SK-N-SH treated with all-trans-retinoic acid at 6 μM for 48 hours (cell line): ENCODE results near the gene ATP8A1.

Experiments used
- ATAC-seq: fragments of 200-7000 bp; cut with Tn5 transposase; 3 replicates; pipeline ENCODE4 v1.9.1; 2020; ENCODE audit warnings: mild to moderate bottlenecking, moderate library complexity
- ARNTL ChIP-seq: fragments of 450-650 bp; formaldehyde crosslinking; IDR thresholded peaks from 2 replicates; pipeline ENCODE4 v1.5.0; 2020; ENCODE audit warnings: low read depth, mild to moderate bottlenecking, moderate library complexity, borderline replicate concordance
- BACH2 ChIP-seq: fragments of 250-450 bp; sonication (Bioruptor Pico); IDR thresholded peaks from 2 replicates; pipeline ENCODE4 v1.9.0; 2021; ENCODE audit warnings: mild to moderate bottlenecking, borderline replicate concordance
- CSDC2 ChIP-seq: fragments of 250-450 bp; sonication (Bioruptor Pico); IDR thresholded peaks from 2 replicates; pipeline ENCODE4 v1.5.0; 2020; ENCODE audit warnings: mild to moderate bottlenecking, moderate library complexity
- ISL1 ChIP-seq: fragments of 250-450 bp; sonication (Bioruptor Pico); IDR thresholded peaks from 2 replicates; pipeline ENCODE4 v2.1.2; 2022; ENCODE audit warnings: mild to moderate bottlenecking, moderate library complexity
- OSR1 ChIP-seq: fragments of 250-450 bp; sonication (Bioruptor Pico); IDR thresholded peaks from 2 replicates; pipeline ENCODE4 v1.8.0; 2022; ENCODE audit warnings: moderate library complexity, mild to moderate bottlenecking, inconsistent platforms
- PPARA ChIP-seq: fragments of 250-450 bp; sonication (Bioruptor Pico); IDR thresholded peaks from 2 replicates; pipeline ENCODE4 v1.5.0; 2020; ENCODE audit warnings: mild to moderate bottlenecking, borderline replicate concordance
- RARB ChIP-seq: fragments of 250-450 bp; sonication (Bioruptor Pico); IDR thresholded peaks from 2 replicates; pipeline ENCODE4 v1.8.0; 2021; ENCODE audit warnings: mild to moderate bottlenecking, moderate library complexity
- SNAI2 ChIP-seq: fragments of 250-450 bp; sonication (Bioruptor Pico); IDR thresholded peaks from 2 replicates; pipeline ENCODE4 v1.5.0; 2020; ENCODE audit warnings: mild to moderate bottlenecking, moderate library complexity
- TCF4 ChIP-seq: fragments of 250-450 bp; sonication (Bioruptor Pico); IDR thresholded peaks from 2 replicates; pipeline ENCODE4 v1.8.0; 2021; ENCODE audit warnings: mild to moderate bottlenecking, moderate library complexity, borderline replicate concordance
- TOX ChIP-seq: fragments of 250-450 bp; sonication (Bioruptor Pico); IDR thresholded peaks from 2 replicates; pipeline ENCODE4 v1.8.0; 2021; ENCODE audit warnings: mild to moderate bottlenecking, moderate library complexity, borderline replicate concordance
- ZC3H10 ChIP-seq: fragments of 250-450 bp; sonication (Bioruptor Pico); IDR thresholded peaks from 2 replicates; pipeline ENCODE4 v1.5.1; 2021; ENCODE audit warnings: mild to moderate bottlenecking, moderate library complexity
- ZFP3 ChIP-seq: fragments of 250-450 bp; sonication (Bioruptor Pico); IDR thresholded peaks from 2 replicates; pipeline ENCODE4 v1.5.0; 2020; ENCODE audit warnings: mild to moderate bottlenecking, moderate library complexity
- ZFP30 ChIP-seq: fragments of 450-650 bp; formaldehyde crosslinking; IDR thresholded peaks from 2 replicates; pipeline ENCODE4 v1.5.0; 2022; ENCODE audit warnings: mild to moderate bottlenecking, moderate library complexity
- ZNF565 ChIP-seq: fragments of 450-650 bp; formaldehyde crosslinking; conservative IDR thresholded peaks from 2 replicates; pipeline ENCODE4 v1.5.0; 2020; ENCODE audit warnings: low read depth, mild to moderate bottlenecking, moderate library complexity
- ZNF70 ChIP-seq: fragments of 450-650 bp; formaldehyde crosslinking; IDR thresholded peaks from 2 replicates; pipeline ENCODE4 v1.5.0; 2020; ENCODE audit warnings: mild to moderate bottlenecking, moderate library complexity
- ZNF8 ChIP-seq: fragments of 450-650 bp; formaldehyde crosslinking; IDR thresholded peaks from 2 replicates; pipeline ENCODE4 v1.5.0; 2020; ENCODE audit warnings: mild to moderate bottlenecking, moderate library complexity
- TF ChIP-seq, protein P1 (sequence below): fragments of 250-450 bp; sonication (Bioruptor Pico); IDR thresholded peaks from 2 replicates; pipeline ENCODE4 v1.8.0; 2021; ENCODE audit warnings: low read depth, mild to moderate bottlenecking, moderate library complexity, borderline replicate concordance
- TF ChIP-seq, protein P2 (sequence below): fragments of 250-450 bp; sonication (Bioruptor Pico); IDR thresholded peaks from 2 replicates; pipeline ENCODE4 v1.5.1; 2021; ENCODE audit warnings: mild to moderate bottlenecking, moderate library complexity
- TF ChIP-seq, protein P3 (sequence below): fragments of 250-450 bp; sonication (Bioruptor Pico); IDR thresholded peaks from 2 replicates; pipeline ENCODE4 v1.8.0; 2020; ENCODE audit warnings: mild to moderate bottlenecking, moderate library complexity, borderline replicate concordance
- TF ChIP-seq, protein P4 (sequence below): fragments of 250-450 bp; sonication (Bioruptor Pico); IDR thresholded peaks from 2 replicates; pipeline ENCODE4 v1.5.0; 2020; ENCODE audit warnings: mild to moderate bottlenecking, moderate library complexity
- TF ChIP-seq, protein P5 (sequence below): fragments of 250-450 bp; sonication (Bioruptor Pico); IDR thresholded peaks from 2 replicates; pipeline ENCODE4 v1.5.1; 2020; ENCODE audit warnings: low read depth, mild to moderate bottlenecking, moderate library complexity

The ATP8A1 gene

DNA sequence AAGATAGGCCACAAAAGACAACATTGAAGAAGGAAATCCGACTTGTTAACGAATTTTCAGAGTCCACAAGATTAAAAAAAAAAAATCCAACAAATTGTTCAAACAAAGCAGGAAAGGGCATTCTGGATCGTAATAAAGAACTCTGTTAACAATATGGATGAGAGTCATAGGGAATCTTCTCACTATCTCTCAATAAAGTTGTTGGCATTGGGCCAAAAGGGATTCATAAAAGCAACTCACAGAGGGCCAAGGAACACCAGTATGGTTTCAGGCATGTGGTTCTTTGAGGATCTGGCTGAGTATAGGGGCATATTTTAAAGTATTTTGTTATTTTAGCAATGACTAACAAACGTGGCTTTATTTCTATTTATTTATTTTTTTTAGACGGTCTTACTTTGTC, 210.1 kb downstream of the ATP8A1 start:
- ATAC-seq: no peak
- TF ChIP-seq RARB (no peak), TOX (no peak), PPARA (CRISPR knock-in tag) (no peak), ARNTL (no peak), ZNF8 (CRISPR knock-in tag) (no peak), ZC3H10 (CRISPR knock-in tag) (no peak), ZNF565 (CRISPR knock-in tag) (no peak), CSDC2 (CRISPR knock-in tag) (no peak)
- TF ChIP-seq, protein P1, sequence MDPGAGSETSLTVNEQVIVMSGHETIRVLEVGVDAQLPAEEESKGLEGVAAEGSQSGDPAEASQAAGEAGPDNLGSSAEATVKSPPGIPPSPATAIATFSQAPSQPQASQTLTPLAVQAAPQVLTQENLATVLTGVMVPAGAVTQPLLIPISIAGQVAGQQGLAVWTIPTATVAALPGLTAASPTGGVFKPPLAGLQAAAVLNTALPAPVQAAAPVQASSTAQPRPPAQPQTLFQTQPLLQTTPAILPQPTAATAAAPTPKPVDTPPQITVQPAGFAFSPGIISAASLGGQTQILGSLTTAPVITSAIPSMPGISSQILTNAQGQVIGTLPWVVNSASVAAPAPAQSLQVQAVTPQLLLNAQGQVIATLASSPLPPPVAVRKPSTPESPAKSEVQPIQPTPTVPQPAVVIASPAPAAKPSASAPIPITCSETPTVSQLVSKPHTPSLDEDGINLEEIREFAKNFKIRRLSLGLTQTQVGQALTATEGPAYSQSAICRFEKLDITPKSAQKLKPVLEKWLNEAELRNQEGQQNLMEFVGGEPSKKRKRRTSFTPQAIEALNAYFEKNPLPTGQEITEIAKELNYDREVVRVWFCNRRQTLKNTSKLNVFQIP (CRISPR knock-in tag): no peak
- TF ChIP-seq, protein P2, sequence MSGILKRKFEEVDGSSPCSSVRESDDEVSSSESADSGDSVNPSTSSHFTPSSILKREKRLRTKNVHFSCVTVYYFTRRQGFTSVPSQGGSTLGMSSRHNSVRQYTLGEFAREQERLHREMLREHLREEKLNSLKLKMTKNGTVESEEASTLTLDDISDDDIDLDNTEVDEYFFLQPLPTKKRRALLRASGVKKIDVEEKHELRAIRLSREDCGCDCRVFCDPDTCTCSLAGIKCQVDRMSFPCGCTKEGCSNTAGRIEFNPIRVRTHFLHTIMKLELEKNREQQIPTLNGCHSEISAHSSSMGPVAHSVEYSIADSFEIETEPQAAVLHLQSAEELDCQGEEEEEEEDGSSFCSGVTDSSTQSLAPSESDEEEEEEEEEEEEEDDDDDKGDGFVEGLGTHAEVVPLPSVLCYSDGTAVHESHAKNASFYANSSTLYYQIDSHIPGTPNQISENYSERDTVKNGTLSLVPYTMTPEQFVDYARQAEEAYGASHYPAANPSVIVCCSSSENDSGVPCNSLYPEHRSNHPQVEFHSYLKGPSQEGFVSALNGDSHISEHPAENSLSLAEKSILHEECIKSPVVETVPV: no peak
- TF ChIP-seq, protein P3, sequence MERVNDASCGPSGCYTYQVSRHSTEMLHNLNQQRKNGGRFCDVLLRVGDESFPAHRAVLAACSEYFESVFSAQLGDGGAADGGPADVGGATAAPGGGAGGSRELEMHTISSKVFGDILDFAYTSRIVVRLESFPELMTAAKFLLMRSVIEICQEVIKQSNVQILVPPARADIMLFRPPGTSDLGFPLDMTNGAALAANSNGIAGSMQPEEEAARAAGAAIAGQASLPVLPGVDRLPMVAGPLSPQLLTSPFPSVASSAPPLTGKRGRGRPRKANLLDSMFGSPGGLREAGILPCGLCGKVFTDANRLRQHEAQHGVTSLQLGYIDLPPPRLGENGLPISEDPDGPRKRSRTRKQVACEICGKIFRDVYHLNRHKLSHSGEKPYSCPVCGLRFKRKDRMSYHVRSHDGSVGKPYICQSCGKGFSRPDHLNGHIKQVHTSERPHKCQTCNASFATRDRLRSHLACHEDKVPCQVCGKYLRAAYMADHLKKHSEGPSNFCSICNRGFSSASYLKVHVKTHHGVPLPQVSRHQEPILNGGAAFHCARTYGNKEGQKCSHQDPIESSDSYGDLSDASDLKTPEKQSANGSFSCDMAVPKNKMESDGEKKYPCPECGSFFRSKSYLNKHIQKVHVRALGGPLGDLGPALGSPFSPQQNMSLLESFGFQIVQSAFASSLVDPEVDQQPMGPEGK (CRISPR knock-in tag): no peak
- TF ChIP-seq, protein P4, sequence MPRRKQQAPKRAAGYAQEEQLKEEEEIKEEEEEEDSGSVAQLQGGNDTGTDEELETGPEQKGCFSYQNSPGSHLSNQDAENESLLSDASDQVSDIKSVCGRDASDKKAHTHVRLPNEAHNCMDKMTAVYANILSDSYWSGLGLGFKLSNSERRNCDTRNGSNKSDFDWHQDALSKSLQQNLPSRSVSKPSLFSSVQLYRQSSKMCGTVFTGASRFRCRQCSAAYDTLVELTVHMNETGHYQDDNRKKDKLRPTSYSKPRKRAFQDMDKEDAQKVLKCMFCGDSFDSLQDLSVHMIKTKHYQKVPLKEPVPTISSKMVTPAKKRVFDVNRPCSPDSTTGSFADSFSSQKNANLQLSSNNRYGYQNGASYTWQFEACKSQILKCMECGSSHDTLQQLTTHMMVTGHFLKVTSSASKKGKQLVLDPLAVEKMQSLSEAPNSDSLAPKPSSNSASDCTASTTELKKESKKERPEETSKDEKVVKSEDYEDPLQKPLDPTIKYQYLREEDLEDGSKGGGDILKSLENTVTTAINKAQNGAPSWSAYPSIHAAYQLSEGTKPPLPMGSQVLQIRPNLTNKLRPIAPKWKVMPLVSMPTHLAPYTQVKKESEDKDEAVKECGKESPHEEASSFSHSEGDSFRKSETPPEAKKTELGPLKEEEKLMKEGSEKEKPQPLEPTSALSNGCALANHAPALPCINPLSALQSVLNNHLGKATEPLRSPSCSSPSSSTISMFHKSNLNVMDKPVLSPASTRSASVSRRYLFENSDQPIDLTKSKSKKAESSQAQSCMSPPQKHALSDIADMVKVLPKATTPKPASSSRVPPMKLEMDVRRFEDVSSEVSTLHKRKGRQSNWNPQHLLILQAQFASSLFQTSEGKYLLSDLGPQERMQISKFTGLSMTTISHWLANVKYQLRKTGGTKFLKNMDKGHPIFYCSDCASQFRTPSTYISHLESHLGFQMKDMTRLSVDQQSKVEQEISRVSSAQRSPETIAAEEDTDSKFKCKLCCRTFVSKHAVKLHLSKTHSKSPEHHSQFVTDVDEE (CRISPR knock-in tag): no peak

DNA sequence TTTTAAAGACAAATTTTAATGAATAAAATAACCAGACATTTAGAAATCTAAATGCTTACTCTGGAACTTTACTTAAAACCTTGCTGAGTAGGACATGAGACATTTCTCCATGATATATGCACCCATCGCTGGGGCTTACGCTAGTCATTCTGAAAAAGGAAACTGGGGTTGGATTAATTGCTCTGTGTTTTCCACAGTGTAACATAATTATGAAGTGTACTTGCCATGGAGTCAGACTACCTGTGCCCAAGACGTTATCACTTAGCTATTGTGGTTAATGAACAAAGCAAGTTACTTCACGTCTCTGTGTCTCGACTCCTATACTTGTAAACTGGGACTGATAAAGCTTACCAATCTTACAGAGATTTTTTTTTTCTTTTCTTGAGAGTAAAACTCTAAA, 211.9 kb downstream of the ATP8A1 start:
- no peak for TF ChIP-seq ZNF565 (CRISPR knock-in tag)
- TF ChIP-seq, protein P1 (CRISPR knock-in tag): no peak
- no peak for TF ChIP-seq SNAI2 (CRISPR knock-in tag)
- TF ChIP-seq ZNF8 (CRISPR knock-in tag): no peak
- no peak for TF ChIP-seq TOX
- no peak for TF ChIP-seq ZFP3 (CRISPR knock-in tag)
- TF ChIP-seq ISL1 (CRISPR knock-in tag): no peak
- TF ChIP-seq TCF4 (CRISPR knock-in tag): no peak
- ATAC-seq: no peak

DNA sequence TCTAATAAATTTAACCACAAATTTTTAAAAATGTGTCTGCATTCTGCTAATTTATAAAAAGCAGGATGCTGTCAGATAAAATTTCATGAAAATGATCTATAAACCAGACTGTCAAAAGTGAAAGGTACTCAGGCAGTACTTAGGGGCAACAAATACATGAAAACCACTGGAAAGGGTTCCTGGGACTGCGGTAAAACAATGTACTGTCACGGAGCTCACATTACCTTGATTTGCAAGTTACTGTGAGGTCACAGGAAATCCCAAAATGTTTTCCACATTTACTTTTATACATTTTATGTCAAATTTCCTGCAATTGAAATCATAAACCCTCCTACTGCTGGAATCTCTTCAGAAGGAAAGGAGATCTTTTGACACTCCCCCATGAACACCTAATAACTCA, 214.3 kb downstream of the ATP8A1 start:
- ATAC-seq: peak; percentile 70
- no peak for TF ChIP-seq ZNF565 (CRISPR knock-in tag)
- TF ChIP-seq RARB: no peak
- TF ChIP-seq, protein P3 (CRISPR knock-in tag): no peak
- TF ChIP-seq, protein P4 (CRISPR knock-in tag): no peak
- no peak for TF ChIP-seq ZFP30
- TF ChIP-seq, protein P5, sequence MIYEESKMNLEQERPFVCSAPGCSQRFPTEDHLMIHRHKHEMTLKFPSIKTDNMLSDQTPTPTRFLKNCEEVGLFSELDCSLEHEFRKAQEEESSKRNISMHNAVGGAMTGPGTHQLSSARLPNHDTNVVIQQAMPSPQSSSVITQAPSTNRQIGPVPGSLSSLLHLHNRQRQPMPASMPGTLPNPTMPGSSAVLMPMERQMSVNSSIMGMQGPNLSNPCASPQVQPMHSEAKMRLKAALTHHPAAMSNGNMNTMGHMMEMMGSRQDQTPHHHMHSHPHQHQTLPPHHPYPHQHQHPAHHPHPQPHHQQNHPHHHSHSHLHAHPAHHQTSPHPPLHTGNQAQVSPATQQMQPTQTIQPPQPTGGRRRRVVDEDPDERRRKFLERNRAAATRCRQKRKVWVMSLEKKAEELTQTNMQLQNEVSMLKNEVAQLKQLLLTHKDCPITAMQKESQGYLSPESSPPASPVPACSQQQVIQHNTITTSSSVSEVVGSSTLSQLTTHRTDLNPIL (CRISPR knock-in tag): no peak
- no peak for TF ChIP-seq TOX
- no peak for TF ChIP-seq ZNF70 (CRISPR knock-in tag)
- no peak for TF ChIP-seq OSR1
- TF ChIP-seq BACH2 (CRISPR knock-in tag): no peak
- TF ChIP-seq ZC3H10 (CRISPR knock-in tag): no peak
- TF ChIP-seq ARNTL: no peak
- TF ChIP-seq ZFP3 (CRISPR knock-in tag): no peak
